HG02588 (cell line): ENCODE measurements around the gene GHRL.
"Not testable (repeated sequence)": the region's sequence is repeated elsewhere in the genome, so short reads cannot be mapped to it uniquely, and the experiment has no call there.

Experiments
- ATAC-seq: cut with Tn5 transposase; IDR thresholded peaks from one replicate; pipeline ENCODE4 v1.9.1; 2021; ENCODE audit warnings: mild to moderate bottlenecking, moderate library complexity; ENCODE audit not compliant: unreplicated experiment

GHRL gene

GRCh38 chr3:10278501-10278900 is 14.2 kb downstream of the GHRL start:
- ATAC-seq, result no peak

GRCh38 chr3:10277115-10277625 is 15.6 kb downstream of the GHRL start:
- no peak for ATAC-seq

DNA sequence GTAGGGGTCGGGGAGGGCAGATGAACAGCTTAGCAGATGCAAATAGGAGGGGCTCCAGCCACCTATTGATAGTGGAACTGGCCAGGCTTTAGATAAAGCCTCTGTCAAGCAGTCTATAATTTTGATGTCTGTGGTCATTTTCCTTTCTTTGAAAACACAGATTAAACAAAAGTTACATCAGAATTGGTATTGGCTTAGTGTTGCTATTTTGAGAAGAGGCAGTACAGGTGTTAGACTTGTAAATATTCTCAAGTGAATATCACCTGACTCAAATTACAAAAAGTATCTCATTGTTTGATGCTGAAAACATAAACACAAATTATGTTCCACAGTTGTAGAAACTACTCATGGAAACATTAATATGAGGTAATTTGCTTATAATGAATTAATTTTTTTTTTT is 18.1 kb downstream of the GHRL start:
- ATAC-seq, result no peak

DNA sequence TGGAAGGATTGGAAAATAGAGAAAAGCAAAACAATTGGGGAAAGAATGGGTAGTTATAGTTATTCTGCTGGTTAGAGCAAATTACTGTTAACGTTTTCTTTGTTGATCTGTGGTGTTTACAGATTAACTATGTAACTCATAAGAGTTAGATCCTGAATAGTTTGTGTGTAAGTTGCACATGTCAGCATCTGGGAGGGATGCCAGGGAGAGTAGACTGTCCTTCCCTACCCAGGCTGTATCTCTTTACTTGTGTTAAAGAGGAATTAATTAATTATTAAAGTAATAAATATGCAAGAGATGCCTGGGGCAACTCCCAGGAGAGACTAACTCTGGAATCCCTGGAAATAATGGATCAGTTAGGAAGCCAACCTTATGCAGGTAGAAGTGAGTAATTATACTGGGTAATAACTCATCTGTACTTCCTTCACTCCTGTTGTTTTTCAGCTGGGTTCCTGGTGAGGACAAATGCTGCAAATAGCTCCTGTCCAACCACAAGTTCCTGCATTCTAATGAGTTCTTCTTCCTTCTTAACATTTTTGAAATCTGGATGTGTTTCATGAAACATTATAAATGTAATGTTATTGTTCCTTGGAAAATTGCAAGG is 18.9 kb downstream of the GHRL start:
- no peak for ATAC-seq

DNA sequence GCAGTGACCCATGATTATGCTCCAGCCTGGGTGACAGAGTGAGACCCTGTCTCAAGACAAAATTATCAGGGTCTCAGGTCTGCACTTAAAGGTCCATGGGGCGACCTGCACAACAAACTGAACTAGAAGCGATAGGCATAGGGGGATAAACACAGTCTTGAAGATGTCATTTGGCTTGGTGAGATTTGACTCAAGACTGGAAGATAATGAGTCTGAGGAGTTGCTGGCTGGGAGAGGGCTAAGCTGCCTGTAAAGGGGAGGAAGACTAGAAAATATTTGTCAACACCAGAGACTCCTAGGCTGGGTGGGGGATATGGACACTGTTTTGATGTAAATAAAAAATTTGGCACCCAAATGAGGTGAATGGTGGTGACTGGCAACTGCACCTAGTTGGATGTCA is 19.8 kb downstream of the GHRL start:
- ATAC-seq, result no peak

GRCh38 chr3:10272476-10272875 is 20.3 kb downstream of the GHRL start:
- not testable (repeated sequence) for ATAC-seq

DNA sequence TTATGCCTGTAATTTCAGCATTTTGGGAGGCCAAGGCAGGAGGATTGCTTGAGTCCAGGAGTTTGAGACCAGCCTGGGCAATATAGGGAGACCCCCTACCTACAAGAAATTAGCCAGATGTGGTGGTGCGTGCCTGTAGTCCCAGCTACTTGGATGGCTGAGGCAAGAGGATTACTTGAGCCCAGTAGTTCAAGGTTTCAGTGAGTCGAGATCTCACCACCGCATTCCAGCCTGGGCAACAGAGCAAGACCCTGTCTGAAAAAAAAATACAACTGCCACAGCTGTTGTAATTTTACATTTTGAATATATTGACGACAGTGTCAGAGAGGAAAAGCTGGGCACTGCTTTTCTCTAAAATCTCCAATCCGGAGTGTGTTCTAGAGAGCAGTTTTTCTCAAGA is 23.3 kb downstream of the GHRL start:
- no peak for ATAC-seq

DNA sequence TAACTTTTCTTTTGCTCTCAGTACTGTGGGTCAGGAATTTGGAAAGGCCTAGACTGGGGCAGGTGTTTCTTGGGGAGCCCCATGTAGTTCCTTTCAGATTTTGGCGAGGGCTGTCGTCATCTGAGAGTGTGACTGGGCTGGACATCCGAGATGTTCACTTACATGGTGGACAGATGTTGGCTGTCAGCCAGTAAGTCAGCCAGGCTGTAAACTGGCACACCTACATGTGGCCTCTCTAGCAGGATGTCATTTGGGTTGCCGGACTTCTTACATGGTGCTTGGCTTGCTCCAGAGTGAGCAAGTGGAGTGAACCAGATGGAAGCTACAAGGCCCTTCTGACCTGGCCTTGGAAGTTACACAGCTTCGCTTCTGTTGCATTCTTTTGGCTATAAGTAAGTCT is 23.8 kb downstream of the GHRL start:
- no peak for ATAC-seq

GRCh38 chr3:10268116-10268515 is 24.6 kb downstream of the GHRL start:
- no peak for ATAC-seq

DNA sequence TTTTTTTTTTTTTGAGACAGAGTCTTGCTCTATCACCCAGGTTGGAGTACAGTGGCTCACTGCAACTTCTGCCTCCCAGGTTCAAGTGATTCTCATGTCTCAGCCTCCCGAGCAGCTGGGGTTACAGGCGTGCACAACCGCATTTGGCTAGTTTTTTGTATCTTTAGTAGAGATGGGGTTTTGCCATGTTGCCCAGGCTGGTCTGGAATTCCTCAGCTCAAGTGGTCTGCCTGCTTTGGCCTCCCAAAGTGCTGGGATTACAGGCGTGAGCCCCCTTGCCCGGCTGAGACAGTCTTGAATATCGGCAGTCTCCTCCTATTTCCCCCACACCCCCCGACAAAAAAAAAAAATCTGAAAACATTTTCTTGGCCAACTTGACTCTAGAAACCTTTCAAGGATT is 25.8 kb downstream of the GHRL start:
- ATAC-seq, result not testable (repeated sequence)

GRCh38 chr3:10265833-10266232 is 26.9 kb downstream of the GHRL start:
- ATAC-seq, result no peak

DNA sequence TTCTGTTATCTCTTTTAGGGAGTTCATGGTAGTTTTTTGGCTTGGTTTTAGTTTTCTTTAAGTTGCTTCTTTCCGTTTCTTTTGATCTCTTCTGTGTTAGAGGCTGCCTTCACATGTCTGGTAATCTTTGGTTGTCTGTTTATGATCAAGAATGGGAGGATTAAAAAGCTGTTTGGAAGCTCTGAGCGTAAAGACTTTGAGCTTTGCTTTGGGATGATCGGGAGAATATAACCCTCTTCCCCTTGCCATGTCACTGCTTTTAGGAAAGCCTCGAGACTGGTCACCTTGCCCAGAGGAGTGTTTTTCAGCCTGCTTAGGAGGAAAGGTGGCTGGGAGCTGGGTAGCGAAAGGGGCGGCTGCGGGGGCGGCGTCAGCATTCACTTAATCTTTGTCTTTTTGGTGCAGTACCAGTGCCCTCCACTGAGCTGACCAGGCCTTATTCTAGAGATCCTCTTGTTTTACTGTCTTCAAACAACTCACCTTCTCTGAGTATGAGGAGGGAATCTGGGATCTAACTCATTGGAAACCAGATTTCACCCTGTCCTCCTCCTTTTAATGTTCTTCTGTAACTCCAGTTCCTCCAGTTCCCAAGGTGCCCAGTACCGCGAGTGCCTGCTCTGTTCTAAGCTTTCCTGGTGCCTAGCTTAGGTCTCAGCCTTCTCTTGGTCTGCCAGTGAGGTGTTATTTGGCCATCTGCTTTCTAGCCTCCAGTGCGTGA is 28.9 kb downstream of the GHRL start:
- no peak for ATAC-seq

GRCh38 chr3:10262027-10262426 is 30.7 kb downstream of the GHRL start:
- ATAC-seq, result no peak

DNA sequence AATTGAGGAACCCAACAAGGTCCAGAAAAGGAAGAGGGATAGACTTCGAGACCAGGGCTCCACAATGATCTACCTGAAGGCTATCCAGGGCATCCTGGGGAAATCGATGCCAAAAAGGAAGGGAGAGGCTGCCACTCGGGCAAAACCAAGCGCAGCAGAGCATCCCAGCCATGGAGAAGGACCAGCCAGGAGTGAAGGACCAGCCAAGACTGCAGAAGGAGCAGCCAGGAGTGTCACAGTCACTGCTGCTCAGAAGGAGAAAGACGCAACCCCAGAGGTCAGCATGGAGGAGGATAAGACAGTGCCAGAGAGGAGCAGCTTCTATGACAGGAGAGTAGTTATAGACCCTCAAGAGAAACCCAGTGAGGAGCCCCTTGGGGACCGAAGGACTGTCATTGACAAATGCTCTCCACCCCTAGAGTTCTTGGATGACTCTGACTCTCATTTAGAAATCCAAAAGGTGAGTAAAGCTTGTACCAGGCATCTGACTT is 32.5 kb downstream of the GHRL start:
- ATAC-seq, result no peak

- no peak for ATAC-seq
Observed at GRCh38 chr3:10259798-10260197, 32.9 kb downstream of the GHRL start.

DNA sequence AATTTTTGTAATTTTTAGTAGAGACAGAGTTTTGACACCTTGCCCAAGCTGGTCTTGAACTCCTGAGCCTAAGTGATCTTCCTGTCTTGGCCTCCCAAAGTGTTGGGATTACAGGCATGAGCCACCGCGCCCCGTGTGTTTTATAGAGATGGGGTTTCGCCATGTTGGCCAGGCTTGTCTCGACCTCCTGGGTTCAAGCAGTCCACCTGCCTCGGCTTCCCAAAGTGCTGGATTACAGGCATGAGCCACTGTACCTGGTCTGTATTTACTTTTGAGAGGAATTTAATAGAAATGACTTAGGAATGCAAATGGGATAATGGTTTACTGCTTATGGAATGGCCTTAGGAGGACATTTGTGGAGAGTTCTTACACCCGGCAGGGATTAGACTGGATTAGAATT is 33.7 kb downstream of the GHRL start:
- no peak for ATAC-seq

DNA sequence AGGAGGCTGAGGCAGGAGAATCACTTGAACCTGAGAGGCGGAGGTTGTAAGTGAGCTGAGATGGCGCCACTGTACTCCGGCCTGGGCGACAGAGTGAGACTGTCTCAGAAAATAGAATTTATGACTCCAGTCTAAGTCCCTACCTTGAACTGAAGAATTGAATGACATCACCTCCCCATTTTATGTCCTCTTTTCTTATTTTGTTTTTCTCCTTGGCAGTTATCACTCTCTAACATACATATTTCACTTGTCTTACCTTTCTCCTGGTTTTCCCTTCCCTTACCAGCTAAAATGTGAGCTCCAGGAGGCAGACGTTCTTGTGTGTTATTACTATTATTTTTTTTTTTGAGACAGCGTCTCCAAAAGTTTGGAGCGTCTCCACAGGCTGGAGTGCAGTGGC is 36.9 kb downstream of the GHRL start:
- ATAC-seq, result no peak

- ATAC-seq, result no peak
Observed at GRCh38 chr3:10253731-10254130, 39.0 kb downstream of the GHRL start.

GRCh38 chr3:10251006-10251405 is 41.7 kb downstream of the GHRL start:
- ATAC-seq, result no peak

DNA sequence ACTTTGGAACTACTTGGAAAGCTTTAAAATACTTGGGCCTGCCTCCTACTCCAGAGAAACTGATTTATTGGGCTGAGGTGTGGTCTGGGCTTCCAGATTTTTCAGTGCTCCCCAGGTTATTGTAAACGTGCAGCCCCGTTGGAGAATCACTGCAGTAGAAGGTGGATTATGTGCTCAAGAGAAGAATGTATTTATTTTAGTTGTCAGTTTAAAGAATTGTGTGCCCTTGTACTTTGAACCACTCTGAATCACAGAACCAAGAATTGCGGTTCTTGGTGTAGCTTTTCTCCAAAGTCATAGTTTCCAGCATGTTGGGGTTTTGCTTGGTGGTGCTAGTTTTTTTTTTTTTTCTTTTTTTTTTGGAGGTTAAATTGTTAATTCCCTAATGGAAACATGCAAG is 42.9 kb downstream of the GHRL start:
- no peak for ATAC-seq

GRCh38 chr3:10248984-10249748 is 43.6 kb downstream of the GHRL start:
- no peak for ATAC-seq
